Kidney epithelial cell (primary cell): ENCODE results near the gene SAMD4A. TPM values are rescaled to one million over a fixed set of nuclear protein-coding genes. Genes with fewer than 3 reads are reported as not detected.

Experiments
- DNase-seq: peaks from one replicate; pipeline ENCODE4 v3.0.0-alpha.2; 2010; ENCODE audit warnings: low read depth
- H3K27me3 ChIP-seq: 2 replicates; pipeline ENCODE4 v1.6.0; 2011; ENCODE audit warnings: low read length; ENCODE audit not compliant: control insufficient read depth, insufficient read depth
- H3K36me3 ChIP-seq: 2 replicates; pipeline ENCODE4 v1.5.1; 2011; ENCODE audit warnings: low read length; ENCODE audit not compliant: control insufficient read depth, insufficient read depth
- H3K4me3 ChIP-seq: 2 replicates; pipeline ENCODE4 v1.5.1; 2011; ENCODE audit warnings: low read depth, mild to moderate bottlenecking, control low read depth, low read length
- CTCF ChIP-seq: IDR thresholded peaks from 2 replicates; pipeline ENCODE4 v1.5.1; 2011; ENCODE audit warnings: mild to moderate bottlenecking, moderate library complexity, low read length, control low read depth, inconsistent platforms; ENCODE audit not compliant: insufficient read depth, poor library complexity, severe bottlenecking
- total RNA-seq: library from RNA; depleted of rRNA; stranded (reverse); fragments of >200 nt; gene quantifications from 2 replicates; pipeline ENCODE4 v1.2.3, GENCODE V29; 2015

The SAMD4A gene
- total RNA-seq, 1 donor from 2014 or later, result 14.5 TPM

GRCh38 chr14:54774824-54775223, 207.9 kb downstream of the SAMD4A start:
- DNase-seq, result no peak
- H3K36me3 ChIP-seq, result no peaks in the 10 kb centered on the region
- no peak for TF ChIP-seq CTCF
- no peak overlapping the region for H3K4me3 ChIP-seq
- H3K27me3 ChIP-seq, result no peaks in the 10 kb centered on the region

- no peaks in the 10 kb centered on the region for H3K27me3 ChIP-seq
- peaks cover under 1% of the 10 kb centered on the region for H3K36me3 ChIP-seq
- no peak for TF ChIP-seq CTCF
- no peak overlapping the region for H3K4me3 ChIP-seq
- DNase-seq, result no peak
Observed at GRCh38 chr14:54775486-54776140, 208.7 kb downstream of the SAMD4A start.

- peaks cover 1% of the 10 kb centered on the region for H3K36me3 ChIP-seq
- DNase-seq, result no peak
- TF ChIP-seq CTCF, result no peak
- no peak overlapping the region for H3K4me3 ChIP-seq
- no peaks in the 10 kb centered on the region for H3K27me3 ChIP-seq
Observed at GRCh38 chr14:54776361-54777001, 209.6 kb downstream of the SAMD4A start.

- no peaks in the 10 kb centered on the region for H3K27me3 ChIP-seq
- DNase-seq, result no peak
- H3K4me3 ChIP-seq, result no peak overlapping the region
- no peak for TF ChIP-seq CTCF
- peaks cover 1% of the 10 kb centered on the region for H3K36me3 ChIP-seq
Observed at GRCh38 chr14:54777395-54777794, 210.5 kb downstream of the SAMD4A start.

GRCh38 chr14:54778618-54779345, 211.9 kb downstream of the SAMD4A start:
- no peaks in the 10 kb centered on the region for H3K27me3 ChIP-seq
- DNase-seq, result no peak
- no peak overlapping the region for H3K4me3 ChIP-seq
- peaks cover 1% of the 10 kb centered on the region for H3K36me3 ChIP-seq
- no peak for TF ChIP-seq CTCF

- Histone ChIP-seq H3K4me3 (no peak overlapping the region), H3K36me3 (peaks cover 1% of the 10 kb centered on the region), H3K27me3 (no peaks in the 10 kb centered on the region)
- no peak for TF ChIP-seq CTCF
- DNase-seq, result no peak
Observed at GRCh38 chr14:54781080-54781479, 214.2 kb downstream of the SAMD4A start.
